ENCODE measurements around the gene GSG1L2.

GRCh38 chr17:9776911-9777310 is 45.0 kb downstream of the GSG1L2 start:
- TF ChIP-seq RAD21 (IDR thresholded peaks at IDR 0.05; ENCODE audit: low read length) = no peak
- TF ChIP-seq, protein P1, sequence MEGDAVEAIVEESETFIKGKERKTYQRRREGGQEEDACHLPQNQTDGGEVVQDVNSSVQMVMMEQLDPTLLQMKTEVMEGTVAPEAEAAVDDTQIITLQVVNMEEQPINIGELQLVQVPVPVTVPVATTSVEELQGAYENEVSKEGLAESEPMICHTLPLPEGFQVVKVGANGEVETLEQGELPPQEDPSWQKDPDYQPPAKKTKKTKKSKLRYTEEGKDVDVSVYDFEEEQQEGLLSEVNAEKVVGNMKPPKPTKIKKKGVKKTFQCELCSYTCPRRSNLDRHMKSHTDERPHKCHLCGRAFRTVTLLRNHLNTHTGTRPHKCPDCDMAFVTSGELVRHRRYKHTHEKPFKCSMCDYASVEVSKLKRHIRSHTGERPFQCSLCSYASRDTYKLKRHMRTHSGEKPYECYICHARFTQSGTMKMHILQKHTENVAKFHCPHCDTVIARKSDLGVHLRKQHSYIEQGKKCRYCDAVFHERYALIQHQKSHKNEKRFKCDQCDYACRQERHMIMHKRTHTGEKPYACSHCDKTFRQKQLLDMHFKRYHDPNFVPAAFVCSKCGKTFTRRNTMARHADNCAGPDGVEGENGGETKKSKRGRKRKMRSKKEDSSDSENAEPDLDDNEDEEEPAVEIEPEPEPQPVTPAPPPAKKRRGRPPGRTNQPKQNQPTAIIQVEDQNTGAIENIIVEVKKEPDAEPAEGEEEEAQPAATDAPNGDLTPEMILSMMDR (conservative IDR thresholded peaks at IDR 0.05; ENCODE audit: low read depth, low read length) = no peak
- TF ChIP-seq MXI1 (IDR thresholded peaks at IDR 0.05; ENCODE audit: borderline replicate concordance, low read depth, low read length) = no peak
- TF ChIP-seq RCOR1 (IDR thresholded peaks at IDR 0.05; ENCODE audit: insufficient replicate concordance, low read length) = no peak
- no peak for TF ChIP-seq POLR2A (IDR thresholded peaks at IDR 0.05; ENCODE audit: low read depth, low read length)
- no peak for TF ChIP-seq USF2 (IDR thresholded peaks at IDR 0.05; ENCODE audit: low read depth, low read length)
- TF ChIP-seq FOS (IDR thresholded peaks at IDR 0.05; ENCODE audit: low read depth, low read length) = no peak
- TF ChIP-seq CHD1 (IDR thresholded peaks at IDR 0.05; ENCODE audit: low read depth, low read length) = no peak
- no peak for TF ChIP-seq RFX5 (IDR thresholded peaks at IDR 0.05; ENCODE audit: low read depth, low read length)
- no peak for TF ChIP-seq MAZ (IDR thresholded peaks at IDR 0.05; ENCODE audit: borderline replicate concordance, low read depth, low read length)
- no peak for TF ChIP-seq MAFK (IDR thresholded peaks at IDR 0.05; ENCODE audit: low read depth, low read length)
- no peak for TF ChIP-seq SMC3 (IDR thresholded peaks at IDR 0.05; ENCODE audit: low read depth, low read length)

Data from IMR-90 (cell line).